ENCODE measurements around the gene PCDHGB1.

DNA sequence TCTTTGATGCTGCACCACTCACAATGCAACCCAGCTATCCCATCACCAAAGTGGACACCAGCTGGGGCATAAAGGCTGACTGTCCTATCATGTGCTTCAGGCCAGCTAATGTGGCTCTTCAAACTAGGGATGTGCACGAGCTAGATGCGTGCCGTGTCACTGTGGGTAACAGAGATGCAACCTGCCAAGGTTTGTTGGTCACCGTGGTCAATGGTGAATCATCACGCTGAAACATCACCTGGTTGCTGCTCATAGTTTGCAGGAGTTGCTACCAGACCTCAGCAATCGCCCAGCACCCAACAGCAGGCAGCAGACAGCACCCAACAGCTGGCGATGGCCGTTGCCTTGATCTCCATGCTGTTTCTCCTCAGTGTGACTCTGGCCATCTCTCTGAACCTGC, 21.7 kb upstream of the PCDHGB1 start:
- no peak for TF ChIP-seq POLR2A (IDR thresholded peaks at IDR 0.05; ENCODE audit: low read depth, low read length)
- no peak for TF ChIP-seq TAF1 (IDR thresholded peaks at IDR 0.05; ENCODE audit: borderline replicate concordance, low read depth, low read length)
- no peak for TF ChIP-seq POLR2AphosphoS5 (IDR thresholded peaks at IDR 0.05; ENCODE audit: low read depth, low read length)
